NCI-H774 (cell line): Measurements from ENCODE around the gene PPP1CA.
A peak's percentile ranks its signal among the peaks of the same experiment; 100 is the strongest.

ENCODE experiments used
- DNase-seq: peaks from one replicate; lab custom pipeline; 2025; lab: John Stamatoyannopoulos, UW

PPP1CA gene

GRCh38 chr11:67369275-67369674, 32.4 kb downstream of the PPP1CA start:
- no peak for DNase-seq

- DNase-seq = no peak
Measured at GRCh38 chr11:67368621-67369020, 33.0 kb downstream of the PPP1CA start.

GRCh38 chr11:67367761-67368227, 33.9 kb downstream of the PPP1CA start:
- DNase-seq = no peak

- no peak for DNase-seq
Measured at GRCh38 chr11:67366961-67367760, 34.5 kb downstream of the PPP1CA start.

GRCh38 chr11:67366546-67366945, 35.1 kb downstream of the PPP1CA start:
- no peak for DNase-seq

- DNase-seq = no peak
Measured at GRCh38 chr11:67365736-67366444, 35.8 kb downstream of the PPP1CA start.

GRCh38 chr11:67364783-67365722, 36.6 kb downstream of the PPP1CA start:
- DNase-seq = no peak

- no peak for DNase-seq
Measured at GRCh38 chr11:67364169-67364568, 37.5 kb downstream of the PPP1CA start.

GRCh38 chr11:67357831-67358670, 43.6 kb downstream of the PPP1CA start:
- no peak for DNase-seq

GRCh38 chr11:67356864-67357561, 44.6 kb downstream of the PPP1CA start:
- DNase-seq = peak; percentile 69

- DNase-seq = no peak
Measured at GRCh38 chr11:67356387-67356863, 45.2 kb downstream of the PPP1CA start.

GRCh38 chr11:67355794-67356386, 45.8 kb downstream of the PPP1CA start:
- no peak for DNase-seq

- no peak for DNase-seq
Measured at GRCh38 chr11:67355023-67355793, 46.5 kb downstream of the PPP1CA start.

- no peak for DNase-seq
Measured at GRCh38 chr11:67354075-67355022, 47.3 kb downstream of the PPP1CA start.

GRCh38 chr11:67353317-67354074, 48.2 kb downstream of the PPP1CA start, which contains the start of gene POLD4:
Gene POLD4, minus strand, starts transcription at chr11:67353546. Its CDS starts 147 bp downstream, at chr11:67353399.
- peak; percentile 90 for DNase-seq

- DNase-seq = no peak
Measured at GRCh38 chr11:67352546-67353316, 48.9 kb downstream of the PPP1CA start.
